ENCODE measurements around the gene CTBP2.
"Not testable (repeated sequence)": the region's sequence is repeated elsewhere in the genome, so short reads cannot be mapped to it uniquely, and the experiment has no call there.

Gene CTBP2

GRCh38 chr10:125060482-125060825, 99.9 kb downstream of the CTBP2 start:
- DNase-seq = no peak

GRCh38 chr10:125060026-125060425, 100.3 kb downstream of the CTBP2 start:
- DNase-seq = peak; percentile 85

GRCh38 chr10:125059348-125059747, 101.0 kb downstream of the CTBP2 start:
- not testable (repeated sequence) for DNase-seq

DNA sequence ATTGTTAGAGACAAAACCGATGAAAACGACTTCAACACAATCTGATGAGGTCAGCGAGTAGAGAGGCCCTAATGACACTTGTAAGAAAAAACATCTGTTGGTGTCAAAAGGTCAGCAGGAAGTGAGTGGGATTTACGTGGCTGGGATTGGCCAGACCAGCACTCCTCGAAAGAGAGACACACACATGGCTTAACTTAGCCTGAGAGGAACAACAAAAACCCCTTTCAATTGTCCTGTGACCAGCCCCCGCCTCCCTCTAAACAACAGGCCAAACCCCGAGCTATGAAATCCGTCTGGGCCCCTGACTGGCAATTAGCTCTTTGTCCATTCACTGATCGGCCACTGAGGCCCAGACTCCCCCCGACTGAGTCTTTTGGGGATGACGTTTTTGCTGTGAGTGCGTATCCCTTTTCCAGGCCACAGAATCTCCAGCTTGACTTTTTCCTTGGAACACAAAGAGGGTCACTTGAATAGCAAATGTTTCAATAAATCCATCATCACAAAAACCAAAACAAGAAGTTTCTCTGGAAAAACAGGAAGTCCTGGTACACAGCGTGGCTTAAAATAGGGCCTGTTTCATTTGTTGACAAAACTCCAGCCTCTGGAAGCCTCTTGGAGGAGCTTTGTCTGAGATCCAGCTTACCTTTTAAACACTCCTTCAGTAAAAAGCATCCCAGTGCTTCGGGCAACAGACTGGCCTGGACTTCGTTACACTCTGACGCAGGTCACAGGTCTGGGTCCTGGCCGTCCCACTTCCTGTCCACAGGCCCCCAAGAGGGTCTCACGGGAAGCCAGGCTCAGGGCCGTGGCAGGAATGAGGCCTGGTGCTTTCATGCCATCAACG, 103.0 kb downstream of the CTBP2 start:
- peak; percentile 83 for DNase-seq

- DNase-seq = no peak
Observed at GRCh38 chr10:125056161-125057132, 103.9 kb downstream of the CTBP2 start.

GRCh38 chr10:125055446-125055845, 104.9 kb downstream of the CTBP2 start:
- no peak for DNase-seq

DNA sequence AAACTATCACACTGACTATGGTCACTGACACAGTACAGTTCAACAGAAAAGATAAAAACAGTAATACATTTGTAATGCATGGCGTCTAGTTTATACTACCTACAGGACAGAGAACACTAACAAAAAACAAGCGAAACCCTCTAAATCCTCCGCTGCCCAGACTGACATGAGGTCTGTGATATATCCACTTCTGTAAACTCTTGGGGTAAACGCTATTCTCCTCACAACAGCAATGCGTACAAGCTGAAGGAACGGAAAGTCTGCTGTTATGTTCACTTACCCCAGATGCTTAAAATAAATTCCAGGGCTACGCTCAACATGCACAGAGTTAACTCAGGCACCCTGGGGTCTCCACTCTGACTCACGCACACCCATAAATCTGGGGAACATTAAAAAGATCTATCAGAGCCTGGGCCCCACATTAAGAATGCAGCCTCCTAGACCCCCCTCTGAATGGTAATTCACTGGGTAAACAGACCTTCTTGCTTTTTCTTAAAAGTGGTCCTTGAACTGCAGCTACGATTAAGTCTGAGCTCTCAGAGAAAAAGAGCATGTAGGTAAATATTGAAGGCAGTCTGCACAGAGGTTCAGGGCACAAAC, 105.6 kb downstream of the CTBP2 start:
- no peak for DNase-seq

- DNase-seq = no peak
Observed at GRCh38 chr10:125054216-125054615, 106.1 kb downstream of the CTBP2 start.

DNA sequence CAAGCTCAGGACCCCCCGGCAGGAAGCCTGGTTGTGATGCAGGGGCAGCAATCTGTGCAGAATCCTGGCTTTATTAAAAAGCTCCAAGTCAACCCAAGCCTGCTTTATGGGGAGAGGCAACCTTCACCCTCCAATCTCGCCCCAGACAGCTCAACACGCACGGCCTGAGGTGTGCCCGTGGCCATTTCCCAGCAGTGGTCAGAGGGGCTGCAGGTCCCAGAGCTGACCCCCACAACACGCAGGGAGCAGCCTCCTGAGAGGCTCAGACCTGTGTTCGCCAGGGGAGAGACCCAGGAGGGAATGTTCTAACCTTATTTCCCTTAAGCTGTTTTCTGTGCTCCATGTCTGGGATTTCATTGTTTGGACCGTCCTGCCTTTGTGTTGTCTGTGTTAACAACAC, 108.2 kb downstream of the CTBP2 start:
- DNase-seq = no peak

- no peak for DNase-seq
Observed at GRCh38 chr10:125050383-125050782, 110.0 kb downstream of the CTBP2 start.

DNA sequence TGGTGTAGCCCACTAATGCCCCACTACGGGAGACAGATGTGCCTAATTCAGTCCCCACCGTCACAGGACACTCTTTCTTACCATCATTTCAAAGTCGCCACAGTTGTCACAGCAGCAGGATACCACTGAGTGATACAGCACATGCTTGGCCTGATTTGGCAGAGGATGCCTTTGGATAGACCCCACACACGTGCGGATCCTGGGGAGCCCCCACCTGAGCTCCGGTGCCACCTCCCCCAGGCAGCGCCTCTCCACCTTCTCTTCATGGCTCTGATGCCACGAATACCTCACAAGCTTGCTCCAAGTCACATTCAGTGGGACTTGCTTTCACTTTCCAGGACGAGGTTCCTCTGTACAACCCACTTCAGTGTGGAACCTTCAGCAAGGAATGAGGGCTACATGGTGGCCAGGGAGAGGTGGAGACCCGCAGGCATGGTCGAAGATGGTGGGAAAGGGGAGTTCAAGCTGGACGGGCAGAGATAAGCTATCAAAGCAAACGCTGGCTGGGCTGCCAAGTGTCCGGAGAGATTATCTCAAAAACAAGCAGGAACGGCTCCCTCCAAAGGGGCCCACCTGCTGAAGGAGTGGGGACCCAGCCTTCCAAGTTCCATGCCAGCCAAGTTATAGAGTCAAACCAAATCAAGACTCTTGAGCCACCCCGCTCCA, 111.0 kb downstream of the CTBP2 start:
- DNase-seq = no peak

DNA sequence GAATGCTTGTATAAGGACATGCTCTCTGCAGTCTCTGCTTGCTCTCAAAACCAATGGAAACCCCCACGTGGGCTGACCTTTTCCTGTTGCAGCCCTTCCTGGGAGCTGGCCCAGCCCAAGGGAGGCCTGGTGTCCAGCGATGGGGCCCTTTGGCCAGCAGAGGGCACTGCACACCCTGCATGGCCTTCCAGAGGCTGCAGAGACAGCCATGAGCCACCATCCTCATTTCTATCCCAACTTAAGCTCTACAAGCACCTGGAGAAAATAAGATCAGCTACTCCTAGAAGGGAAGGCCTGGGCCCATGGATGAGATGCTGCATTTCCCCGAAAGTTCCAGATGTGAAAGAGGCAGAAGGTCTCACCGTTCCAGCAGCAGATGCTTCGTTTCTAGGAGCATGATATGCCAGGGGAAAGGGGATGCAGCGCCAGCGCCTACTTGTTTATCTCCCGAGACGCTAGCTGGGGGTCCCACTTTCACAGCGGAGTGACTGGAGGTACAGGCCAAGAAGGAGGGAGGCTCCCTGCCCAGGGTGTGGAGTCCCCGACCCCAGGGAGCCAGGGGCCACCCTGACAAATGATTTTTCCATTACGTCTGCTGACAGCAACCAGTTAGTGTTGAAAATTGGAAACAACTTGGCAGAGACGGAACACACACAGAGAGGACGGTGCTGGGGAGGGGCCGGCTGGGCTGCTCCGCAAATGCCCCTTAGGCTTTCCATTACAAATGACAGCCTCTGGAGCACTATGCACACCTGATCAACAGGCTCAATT, 112.1 kb downstream of the CTBP2 start:
- DNase-seq = peak; percentile 77

- peak; percentile 34 for DNase-seq
Observed at GRCh38 chr10:125043841-125044658, 116.3 kb downstream of the CTBP2 start.

DNA sequence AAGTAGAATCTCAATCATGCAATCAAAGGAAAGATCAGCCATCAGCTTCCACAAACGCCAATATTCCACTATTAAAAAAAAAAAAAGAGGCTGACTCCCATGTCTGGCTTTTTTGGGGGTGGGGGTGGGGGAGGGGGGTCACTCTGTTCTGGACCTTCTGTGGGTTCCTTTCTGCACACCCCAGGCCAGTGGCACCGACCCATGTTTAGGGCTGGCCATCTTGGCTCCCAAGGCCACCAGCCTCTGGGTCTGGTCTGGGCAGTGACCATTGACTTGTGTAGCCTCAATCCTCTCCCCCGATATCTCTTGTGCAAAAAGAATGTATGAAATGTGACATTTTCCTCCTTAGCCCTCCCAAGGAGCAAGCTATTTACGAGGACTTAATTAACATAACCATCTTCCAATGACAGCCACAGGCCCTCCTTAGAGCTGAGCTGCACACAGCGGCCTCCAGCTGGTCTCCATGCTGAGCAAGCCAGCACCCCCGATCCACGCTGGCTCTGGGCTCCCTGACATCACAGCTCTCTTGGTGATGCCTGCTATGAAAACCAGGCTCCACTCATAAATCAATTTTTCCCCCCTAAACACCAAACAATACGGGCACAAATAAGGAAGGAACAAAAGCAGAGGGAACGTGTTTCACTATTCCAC, 118.4 kb downstream of the CTBP2 start:
- peak; percentile 70 for DNase-seq

DNA sequence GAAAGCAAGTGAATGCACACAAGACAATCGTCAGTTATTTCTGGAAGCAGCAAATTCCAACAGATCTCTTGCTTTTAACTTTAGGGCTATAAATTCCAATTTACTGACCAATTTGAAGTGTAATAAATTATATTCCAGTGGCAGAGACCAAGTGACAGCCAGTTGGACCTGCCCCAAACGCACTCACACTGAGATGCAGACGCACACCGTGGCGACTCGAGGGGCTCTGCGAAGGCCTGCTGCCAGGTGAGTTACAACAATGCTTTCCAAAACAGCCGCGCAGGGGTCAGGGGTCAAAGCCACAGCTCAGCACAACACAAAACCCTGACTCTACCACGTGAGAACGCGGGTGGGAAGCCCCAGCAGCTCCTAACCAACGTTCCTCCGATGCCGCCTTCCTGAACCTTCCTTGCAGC, 121.0 kb downstream of the CTBP2 start:
- DNase-seq = peak; percentile 35

DNA sequence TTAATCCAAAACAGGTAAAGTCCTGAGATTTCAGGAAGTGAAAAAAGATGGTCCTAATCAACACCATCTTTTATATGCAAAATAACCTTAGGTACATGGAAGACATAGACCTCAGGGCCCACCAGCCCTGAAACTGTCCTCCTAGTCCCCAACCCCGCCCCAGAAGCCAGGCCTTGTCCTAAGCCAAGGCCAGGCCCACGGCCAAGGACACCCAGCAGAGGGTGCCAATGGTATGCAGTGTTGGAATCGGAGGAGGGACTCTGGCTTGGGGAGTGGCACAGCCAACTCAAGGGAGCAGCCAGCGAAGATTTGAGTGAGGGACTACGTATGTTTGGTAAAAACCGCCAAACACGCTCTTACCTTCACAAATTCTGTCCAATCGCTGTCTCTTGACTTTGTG, 121.7 kb downstream of the CTBP2 start:
- no peak for DNase-seq

- DNase-seq = peak; percentile 84
Observed at GRCh38 chr10:125037145-125037877, 123.1 kb downstream of the CTBP2 start.

- DNase-seq = no peak
Observed at GRCh38 chr10:125035588-125036295, 124.6 kb downstream of the CTBP2 start.

GRCh38 chr10:125035136-125035535, 125.2 kb downstream of the CTBP2 start:
- peak; percentile 97 for DNase-seq
